NCI-H345 (cell line): ENCODE results near the gene PIK3CB.
"Not testable (repeated sequence)": the region's sequence is repeated elsewhere in the genome, so short reads cannot be mapped to it uniquely, and the experiment has no call there.

Experiments
- DNase-seq: peaks from one replicate; lab custom pipeline; 2025; lab: John Stamatoyannopoulos, UW

Gene PIK3CB

DNA sequence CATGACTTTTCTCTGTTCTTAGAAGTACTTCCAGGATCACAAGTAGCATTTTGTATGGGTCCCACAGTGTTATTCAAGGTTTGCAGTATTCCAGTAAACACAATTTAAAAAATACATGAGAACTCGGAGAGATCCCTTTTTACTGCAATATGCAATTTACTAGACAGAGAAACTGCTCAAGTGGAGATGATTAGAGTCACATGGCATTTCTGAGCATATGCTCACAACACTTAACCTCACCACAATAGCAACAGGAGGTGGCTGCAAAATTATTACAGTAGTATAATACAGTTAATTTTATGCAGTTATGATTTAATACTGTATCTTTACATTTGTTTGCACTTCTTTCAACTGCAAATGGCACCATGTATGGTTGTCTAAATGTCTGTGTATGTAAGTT, 87.5 kb downstream of the PIK3CB start:
- DNase-seq = no peak

DNA sequence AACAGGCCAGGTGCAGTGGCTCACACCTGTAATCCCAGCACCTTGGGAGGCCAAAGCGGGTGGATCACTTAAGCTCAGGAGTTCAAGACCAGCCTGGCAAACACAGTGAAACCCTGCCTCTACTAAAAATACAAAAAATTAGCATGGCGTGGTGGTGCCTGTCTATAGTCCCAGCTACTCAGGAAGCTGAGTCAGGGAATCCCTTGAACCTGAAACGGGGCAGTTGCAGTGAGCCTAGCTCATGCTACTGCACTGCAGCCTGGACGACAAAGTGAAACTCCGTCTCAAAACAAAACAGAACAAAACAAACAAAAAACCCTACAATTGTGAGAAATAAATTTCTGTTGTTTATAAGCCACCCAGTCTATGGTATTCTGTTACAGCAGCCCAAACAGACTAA, 94.7 kb downstream of the PIK3CB start:
- DNase-seq = no peak

DNA sequence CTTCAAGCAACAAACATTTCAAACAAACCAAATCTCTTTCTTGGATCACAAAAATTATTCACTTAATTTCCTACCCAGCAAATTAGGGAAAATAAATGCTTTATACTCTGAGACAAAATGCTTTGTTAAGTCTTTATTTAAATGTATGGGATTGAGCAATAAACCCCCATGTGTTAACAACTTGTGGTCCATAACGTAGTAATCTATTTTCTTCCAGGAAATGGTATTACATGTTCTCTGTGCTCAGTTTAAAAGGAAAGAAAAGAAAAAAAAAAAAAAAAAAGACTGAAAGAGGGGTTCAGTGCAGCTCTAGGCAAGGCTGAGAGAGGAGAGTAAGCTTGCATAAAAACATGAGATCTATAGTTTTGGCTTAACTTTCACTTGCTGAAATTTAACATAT, 102.3 kb downstream of the PIK3CB start:
- no peak for DNase-seq

DNA sequence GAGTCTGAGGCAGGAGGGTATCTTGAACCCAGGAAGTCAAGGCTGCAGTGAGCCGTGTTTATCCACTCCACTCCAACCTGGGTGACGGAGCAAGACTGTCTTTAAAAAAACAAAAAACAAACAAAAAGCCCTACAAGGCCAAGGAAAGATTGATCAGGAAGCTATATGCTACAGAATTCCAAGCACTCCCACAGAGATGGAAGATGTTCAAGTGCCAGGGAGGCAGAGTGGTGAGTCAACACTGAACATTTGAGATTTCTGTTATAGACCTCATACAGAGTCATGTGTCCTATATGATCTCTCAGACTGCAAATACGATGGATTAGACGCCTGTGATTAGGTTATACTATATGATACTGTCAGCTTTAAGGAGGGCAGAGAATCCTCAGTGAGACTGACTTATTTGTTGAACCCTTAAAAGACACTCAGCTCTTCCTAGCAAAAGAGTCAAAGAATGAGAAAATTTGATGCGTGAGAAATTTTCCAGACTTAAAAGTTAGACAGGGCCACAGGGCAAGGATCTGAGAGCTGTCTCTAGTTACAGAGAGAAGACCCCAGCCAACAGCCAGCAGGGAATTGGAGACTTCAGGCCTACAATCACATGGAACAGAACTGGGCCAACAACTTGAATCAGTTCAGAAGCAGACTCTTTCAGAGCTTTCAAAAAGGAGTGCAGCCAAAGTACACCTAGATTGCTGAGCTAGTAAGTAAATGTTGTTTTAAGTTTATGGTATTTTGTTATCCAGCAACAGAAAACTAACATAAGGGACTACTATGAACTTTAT, 107.6 kb downstream of the PIK3CB start:
- DNase-seq = no peak

DNA sequence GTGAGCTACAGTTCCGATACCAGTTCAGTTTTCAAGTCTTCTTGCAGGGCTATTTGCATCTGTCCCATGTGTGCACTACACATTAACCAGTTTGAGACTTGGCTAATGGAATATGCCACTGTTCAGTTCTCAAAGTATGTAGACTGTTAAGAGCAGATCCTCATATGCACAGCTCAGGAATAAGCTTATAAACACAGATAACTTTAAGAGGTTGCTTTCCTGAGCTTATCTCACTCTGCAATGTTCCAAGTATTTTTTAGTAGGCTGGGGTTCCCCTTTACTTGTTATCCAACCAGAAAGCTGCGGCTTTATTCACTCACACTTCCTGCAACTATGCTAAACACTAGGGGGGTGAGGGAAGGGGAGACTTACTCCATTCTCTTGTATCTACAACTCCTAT, 108.7 kb downstream of the PIK3CB start:
- not testable (repeated sequence) for DNase-seq

DNA sequence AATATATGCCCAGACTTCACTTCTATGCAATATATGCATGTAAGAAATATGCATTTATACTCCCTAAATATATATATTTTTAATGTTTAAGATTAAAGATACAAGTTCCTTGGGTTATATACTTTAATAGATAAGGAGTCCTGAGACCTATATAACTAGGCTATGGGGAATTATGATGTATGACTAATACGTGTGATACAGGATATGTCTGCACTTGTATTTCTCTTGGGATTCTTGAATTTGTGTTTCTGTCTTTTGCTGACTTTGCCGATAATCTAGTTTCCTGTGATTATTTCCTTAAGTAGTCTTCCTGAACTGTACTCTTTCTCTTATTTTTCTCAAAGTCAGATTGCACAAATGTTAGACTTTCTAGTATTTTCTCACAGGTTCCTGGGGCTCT, 109.6 kb downstream of the PIK3CB start:
- no peak for DNase-seq

DNA sequence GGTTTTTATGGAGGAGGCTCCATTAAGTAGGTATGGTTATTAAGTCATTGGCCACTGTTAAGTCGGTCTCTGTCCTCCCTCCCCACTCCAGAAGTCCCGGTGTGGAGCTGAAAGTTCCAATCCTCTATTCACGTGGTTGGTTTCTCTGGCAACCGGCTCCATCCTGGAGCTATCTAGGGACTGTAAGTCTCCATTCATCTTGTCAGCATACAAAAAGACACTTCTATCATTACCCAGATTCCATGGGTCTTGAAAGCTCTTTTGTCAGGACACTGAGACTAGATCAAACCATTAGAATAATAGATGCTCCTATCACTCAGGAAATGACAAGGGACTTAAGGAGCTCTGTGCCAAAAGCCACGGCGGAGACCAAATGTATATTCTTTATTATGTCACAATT, 110.3 kb downstream of the PIK3CB start:
- DNase-seq = no peak

DNA sequence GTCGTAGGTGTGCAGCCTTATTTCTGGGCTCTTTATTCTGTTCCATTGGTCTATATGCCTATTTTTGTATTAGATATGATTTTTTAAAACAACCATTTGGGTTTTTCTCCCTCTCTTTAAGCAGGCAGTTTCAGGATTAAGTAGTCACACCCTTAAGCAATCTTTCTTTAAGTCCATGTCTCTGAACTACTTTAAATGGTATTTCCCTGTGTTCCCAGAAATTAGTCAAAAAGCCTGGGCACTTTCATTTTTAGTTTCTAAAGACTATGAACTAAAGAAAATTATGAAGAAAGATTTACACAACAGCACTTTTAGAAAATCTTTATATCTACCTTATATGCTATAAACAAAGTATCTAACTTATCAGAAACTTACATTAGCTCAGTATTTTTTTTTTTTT, 115.9 kb downstream of the PIK3CB start:
- DNase-seq = no peak

DNA sequence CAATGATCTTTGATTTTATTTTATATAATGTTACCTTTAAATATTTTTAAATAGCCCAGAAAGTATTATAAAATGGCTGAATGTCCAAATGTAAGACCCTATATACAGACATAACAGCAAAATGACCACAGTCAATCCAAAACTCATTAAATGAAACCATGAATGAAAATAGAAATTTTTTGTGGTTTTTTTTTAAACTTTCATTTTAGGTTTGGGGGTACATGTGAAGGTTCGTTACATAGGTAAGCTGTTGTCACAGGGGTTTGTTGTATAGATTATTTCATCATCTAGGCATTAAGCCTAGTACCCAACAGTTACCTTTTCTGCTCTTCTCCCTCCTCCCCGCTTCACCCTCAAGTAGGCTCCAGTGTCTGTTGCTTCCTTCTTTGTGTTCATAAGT, 117.4 kb downstream of the PIK3CB start:
- DNase-seq = no peak

DNA sequence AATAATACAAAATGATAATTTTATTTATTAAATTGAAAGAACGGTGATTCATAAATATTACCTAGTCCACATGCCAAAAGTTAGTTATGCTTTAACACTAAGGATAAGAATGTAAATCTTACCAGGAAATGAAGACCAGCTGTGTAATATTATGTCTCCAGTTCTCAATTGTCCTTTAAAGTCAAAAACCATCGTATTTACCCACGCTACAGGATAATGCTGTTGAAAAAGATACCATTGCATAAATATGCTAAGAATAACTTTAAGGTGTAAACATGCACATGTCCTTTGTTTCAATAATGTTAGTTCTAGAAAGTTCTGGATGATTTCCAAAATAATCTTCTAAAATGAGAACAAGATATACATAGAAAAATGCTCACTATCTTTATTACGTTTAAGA, 122.6 kb downstream of the PIK3CB start:
- DNase-seq = no peak

DNA sequence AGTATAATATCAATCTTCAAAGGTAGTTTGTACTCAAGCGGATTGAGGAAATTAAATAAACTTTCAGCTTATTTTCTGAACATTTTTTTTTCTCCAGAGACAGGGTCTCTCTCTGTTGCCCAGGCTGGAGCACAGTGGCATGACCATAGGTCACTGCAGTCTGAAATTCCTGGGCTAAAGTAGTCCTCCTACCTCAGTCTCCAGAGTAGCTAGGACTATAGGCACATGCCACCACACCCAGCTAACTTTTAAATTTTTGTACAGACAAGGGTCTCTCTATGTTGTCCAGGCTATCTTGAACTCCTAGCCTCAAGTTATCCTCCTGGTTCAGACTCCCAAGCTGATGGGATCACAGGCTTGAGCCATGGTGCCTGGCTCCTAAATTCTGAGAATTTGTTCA, 129.1 kb downstream of the PIK3CB start:
- DNase-seq = no peak

DNA sequence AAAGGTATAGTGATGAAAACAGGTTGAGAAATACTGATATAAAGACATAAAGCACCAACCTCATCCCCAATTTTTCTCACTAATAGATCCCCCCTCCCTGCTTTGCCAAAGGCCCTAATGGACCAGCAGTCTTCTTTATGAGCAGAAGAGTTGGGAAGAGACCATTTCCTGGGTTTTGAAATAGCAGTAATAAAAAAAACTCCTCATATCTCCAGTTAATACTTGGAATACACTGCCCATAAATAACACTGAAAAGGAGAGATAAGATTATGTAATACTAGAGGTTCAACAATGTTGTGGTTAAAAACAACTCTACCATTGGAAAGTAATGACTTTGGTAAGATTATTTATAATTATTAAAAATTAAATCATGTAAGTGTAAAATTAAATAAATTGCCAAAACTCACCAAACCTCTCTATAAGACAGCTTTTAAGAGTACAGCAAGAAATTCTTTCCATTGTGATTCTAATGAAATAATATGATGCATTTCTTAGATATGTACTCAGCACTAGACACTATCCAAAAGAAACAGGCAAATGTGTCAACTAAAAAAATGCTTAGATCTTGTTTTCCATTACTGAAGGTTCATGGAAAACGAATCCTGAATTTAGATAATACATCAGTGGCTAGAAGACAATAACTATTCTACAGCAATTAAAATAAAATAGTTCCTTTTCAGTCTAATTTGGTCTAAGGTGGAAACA, 137.9 kb downstream of the PIK3CB start:
- no peak for DNase-seq

DNA sequence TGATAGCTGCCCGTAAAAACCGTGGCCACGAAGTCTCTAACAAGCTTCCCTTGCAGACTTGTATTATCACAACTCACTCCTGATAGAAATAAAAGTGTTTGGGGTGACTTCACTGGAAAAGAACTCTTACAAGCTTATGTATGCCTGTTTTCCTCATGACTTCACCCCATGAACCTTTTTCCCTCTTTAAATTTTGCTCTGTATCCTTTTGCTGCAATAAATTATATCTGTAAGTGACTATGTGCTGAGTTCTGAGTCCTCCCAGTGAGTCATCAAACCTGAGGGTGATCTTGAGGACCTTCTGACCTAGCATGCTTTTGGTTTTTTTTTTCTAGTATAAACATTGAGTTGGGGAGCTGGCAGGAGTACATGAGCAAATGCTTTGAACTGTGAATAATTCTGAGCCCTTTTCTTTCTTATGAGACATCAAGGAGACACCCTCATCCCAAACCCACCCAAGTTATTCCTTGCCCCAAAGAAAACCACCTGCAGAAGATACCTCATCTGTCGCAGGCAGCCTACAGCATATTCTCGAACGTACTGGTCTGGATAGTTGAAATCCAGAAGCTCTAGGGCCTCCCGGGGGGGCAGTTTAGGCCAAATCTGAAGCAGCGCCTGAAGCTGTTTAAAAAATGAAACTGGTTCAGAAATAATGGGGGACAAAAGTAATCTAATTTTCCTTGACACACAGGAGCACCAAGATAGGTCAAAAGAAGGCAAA, 140.3 kb downstream of the PIK3CB start:
- no peak for DNase-seq

DNA sequence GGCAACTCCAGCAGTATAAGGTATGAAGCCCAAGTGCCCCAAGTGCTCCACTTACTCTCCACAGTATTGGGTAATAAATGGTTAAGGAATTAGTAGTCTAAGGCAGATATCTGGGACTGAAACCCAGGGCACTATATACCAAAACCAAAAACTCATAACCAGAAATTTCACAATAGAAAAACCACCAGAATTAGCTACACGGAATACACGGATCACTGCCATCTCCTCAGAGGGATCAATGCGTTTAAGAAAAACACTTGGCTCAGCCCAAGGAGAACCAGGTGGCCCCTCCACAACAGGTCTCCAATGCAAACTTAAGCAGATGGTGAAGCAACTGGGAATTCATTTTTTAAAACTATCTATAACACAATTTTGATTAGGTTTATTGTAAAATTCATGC, 142.6 kb downstream of the PIK3CB start:
- DNase-seq = no peak

DNA sequence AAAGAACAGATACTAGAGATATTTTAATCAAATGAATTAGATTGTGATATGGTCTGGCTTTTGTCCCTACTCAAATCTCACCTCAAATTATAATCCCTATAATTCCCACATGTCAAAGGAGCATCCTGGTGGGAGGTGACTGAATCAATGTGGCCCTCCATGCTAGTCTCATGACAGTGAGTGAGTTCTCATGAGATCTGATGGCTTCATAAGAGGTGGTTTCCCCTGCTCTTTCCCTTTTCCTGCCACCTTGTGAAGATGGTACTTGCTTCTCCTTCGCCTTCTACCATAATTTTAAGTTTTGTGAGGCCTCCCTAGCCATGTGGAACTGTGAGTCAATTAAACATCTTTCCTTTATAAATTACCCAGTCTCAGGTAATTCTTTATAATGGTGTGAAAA, 143.4 kb downstream of the PIK3CB start:
- DNase-seq = no peak

DNA sequence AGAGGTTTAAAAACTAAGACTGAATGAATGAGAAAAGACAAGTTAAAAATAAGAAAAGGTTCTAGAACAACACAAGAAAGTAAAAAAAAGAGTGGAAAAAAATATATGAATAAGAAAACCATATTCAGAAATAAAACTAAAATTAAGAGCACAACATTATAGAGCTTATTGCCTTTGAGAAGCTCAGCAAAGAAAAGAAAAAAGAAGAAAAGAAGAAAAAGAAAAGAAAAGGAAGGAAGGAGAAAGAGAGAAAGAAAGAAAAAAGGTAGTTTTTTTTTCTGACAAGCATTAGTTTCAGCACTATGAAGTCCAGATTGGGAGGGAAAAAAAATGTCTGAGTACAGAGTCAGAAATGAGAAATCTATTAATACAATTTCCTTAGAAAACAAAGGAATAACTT, 144.7 kb downstream of the PIK3CB start:
- DNase-seq = no peak

DNA sequence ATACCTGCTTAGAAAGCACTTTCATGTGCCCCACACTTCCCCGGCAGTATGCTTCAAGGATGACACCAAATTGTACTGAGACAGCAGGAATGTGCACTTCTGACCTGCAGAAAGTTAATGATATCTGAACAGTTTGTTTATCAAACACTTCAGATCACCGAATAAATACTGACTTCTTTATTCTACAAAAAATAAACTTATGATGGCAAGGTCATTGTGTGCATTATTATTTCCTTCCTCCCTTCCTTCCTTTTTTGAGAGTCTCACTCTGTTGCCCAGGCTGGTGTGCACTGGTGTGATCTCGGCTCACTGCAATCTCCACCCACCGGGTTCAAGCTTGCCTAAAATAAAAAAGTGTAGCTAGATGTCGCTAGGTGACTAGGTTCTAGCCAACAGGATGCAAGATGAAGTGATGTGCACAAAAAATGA, 145.8 kb downstream of the PIK3CB start:
- no peak for DNase-seq

DNA sequence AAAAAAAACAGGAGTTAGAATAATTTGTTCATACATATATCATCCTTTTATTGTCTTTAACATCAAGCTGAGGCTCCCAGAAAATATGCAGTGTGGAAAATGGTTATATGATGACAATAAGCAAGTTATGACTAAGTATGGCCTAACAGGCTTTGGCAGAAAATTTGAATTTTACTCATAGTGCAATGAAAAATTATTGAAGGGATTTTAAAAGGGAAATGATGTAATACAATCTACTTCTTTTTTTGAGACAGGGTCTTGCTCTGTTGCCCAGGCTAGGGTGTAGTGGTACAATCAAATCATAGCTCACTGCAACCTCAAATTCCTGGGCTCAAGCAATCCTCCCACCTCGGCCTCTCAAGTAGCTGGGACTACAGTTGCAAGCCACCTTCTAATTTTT, 147.5 kb downstream of the PIK3CB start:
- no peak for DNase-seq

DNA sequence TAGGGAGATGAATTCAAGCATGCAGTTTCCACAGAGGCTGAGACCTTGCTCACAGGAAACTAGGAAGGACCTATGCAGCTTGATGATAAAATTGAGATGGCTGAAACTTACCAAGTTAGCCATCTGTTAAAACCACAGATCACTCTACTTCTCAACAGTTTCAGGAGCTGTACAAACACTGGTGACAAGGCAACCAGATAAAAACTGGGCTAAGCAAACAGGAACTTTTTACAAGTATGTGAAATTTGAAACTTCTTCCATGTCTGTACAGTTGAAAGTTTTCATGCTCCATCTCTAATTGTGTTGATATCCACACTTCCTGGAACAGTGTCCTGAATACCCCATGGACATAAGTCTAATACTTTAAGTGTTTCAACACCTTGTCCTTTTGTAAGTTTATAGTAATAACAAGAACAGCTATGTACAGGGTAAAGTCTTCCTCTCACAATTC, 147.9 kb downstream of the PIK3CB start:
- DNase-seq = no peak

DNA sequence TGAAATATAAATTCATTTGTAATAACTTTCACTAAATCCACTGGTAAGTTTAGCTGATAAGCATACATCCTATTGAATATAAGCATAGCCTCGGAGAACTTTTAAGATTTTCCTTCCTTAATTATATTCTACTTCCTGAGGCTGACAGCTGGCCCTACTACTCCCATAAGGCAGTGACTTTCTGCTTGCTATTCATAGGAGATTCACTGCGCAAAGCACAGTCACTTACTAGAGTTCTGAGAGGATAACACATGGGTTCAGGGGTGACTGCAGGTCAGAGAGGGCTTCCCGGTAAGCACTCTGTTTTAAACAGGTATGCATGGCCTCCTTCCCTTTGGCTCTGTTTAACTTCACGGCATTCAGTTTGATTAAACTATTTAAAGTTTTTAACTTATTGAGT, 150.3 kb downstream of the PIK3CB start:
- DNase-seq = no peak

DNA sequence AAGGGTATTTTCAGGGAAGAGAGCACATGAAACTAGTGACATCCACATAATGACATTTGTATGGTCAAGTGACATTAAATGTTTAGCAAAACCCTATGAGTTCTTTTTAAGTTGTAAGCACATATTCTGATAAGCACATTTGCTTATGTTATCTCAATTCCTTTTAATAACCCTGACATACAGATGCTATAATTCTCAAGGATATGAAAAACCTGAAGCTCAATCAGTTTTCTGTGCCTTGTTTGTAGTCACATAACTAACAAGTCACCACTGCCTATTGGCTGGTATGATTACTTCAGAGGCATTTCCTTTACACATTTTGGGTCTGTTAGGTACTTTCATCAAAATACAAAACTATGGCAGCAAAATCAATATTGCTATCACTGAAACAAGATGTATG, 152.1 kb downstream of the PIK3CB start:
- DNase-seq = no peak

DNA sequence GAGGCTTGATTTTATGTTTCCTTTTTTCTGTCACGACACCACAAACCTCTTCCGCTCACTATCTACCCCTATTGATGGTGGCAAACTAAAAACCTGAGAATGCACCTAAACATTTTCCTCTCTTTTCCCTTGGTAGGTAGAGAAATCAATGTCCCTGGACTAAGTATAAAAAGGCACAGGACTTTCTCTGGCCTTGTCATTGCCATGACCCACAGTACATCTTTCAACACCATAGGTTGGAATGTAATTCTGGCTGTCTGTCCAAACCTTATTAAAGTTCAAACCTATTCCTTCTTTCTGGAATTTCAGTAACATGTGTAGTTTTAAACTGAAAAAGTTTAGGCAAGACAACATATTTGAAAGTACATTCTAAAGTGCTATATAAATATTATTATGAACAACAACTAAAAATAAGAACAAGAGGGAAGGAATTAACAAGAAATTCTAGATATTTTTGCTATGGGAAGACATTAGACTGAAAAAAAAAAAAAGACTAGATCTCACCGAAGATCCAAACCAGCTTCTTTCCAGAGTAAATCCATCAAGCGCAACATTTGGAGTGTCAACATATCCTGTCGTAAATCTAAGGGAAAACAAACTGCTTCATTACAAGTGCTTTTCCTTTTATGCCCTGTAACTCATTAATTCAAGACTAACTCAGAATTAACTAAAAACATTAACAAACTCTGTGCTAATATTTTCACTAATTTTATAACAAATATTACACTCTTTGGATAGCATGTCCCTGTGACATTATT, 153.1 kb downstream of the PIK3CB start:
- DNase-seq = no peak
